IPS DF 6.9 (cell line): Measurements from ENCODE around the gene RPUSD1.
"Not testable (repeated sequence)": the region's sequence is repeated elsewhere in the genome, so short reads cannot be mapped to it uniquely, and the experiment has no call there.

ENCODE experiments used
- DNase-seq: peaks from one replicate; pipeline ENCODE4 v3.0.0-alpha.2; 2013; ENCODE audit warnings: low read depth, low spot score
- H3K27ac ChIP-seq: one replicate; pipeline ENCODE4 v1.5.1; 2013; ENCODE audit warnings: low read length, control low read depth
- H3K27me3 ChIP-seq: 2 replicates; pipeline ENCODE4 v1.6.1; 2013; ENCODE audit warnings: mild to moderate bottlenecking, low read length; ENCODE audit not compliant: control insufficient read depth, insufficient read depth
- H3K36me3 ChIP-seq: 2 replicates; pipeline ENCODE4 v1.6.1; 2013; ENCODE audit warnings: low read length; ENCODE audit not compliant: control insufficient read depth, insufficient read depth
- H3K4me1 ChIP-seq: 2 replicates; pipeline ENCODE4 v1.6.1; 2013; ENCODE audit warnings: low read length; ENCODE audit not compliant: control insufficient read depth, insufficient read depth
- H3K4me3 ChIP-seq: 2 replicates; pipeline ENCODE4 v1.5.1; 2013; ENCODE audit warnings: mild to moderate bottlenecking, low read length
- H3K9me3 ChIP-seq: 2 replicates; pipeline ENCODE4 v1.6.1; 2013; ENCODE audit warnings: low read length, inconsistent platforms; ENCODE audit not compliant: control insufficient read depth, insufficient read depth
- WGBS: extraction: QIAGEN DNeasy Blood & Tissue Kit; methylation state at CpG from one replicate; pipeline ENCODE4 v1.1.7; 2013; ENCODE audit warnings: mixed read lengths, missing lambda C conversion rate; ENCODE audit not compliant: insufficient read length, insufficient coverage; 5-methylcytosine and 5-hydroxymethylcytosine counted together

Gene RPUSD1

GRCh38 chr16:828891-829290 is 40.7 kb upstream of the RPUSD1 start:
- Histone ChIP-seq H3K4me3 (no peak overlapping the region), H3K36me3 (no peaks in the 10 kb centered on the region), H3K9me3 (no peaks in the 10 kb centered on the region), H3K4me1 (no peaks in the 10 kb centered on the region; the same call in 1 of the 2 replicates), H3K27me3 (no peaks in the 10 kb centered on the region), H3K27ac (no peak overlapping the region)
- no peak for DNase-seq
- no CpG with 5 or more reads among the region's 17 CpGs for WGBS

DNA sequence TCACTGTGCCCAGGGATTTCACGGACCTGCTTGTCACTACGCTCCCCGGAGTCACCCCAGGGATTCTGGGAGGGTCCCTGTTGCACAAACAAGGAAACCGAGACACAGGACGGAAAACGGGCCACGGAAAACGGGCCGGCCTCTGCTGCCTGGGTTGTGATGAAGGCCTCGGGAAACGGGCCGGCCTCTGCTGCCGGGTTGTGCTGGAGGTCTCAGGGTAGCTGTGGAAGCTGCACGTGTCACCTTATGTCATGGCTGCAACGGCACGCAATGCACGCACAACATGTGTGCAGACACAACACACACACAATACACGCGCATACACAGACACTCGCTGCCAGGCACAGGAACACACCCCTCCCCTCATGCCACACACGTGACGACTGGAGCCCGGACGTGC is 39.3 kb upstream of the RPUSD1 start:
- H3K4me3 ChIP-seq: no peak overlapping the region
- DNase-seq: no peak
- H3K4me1 ChIP-seq: no peaks in the 10 kb centered on the region; the same call in 1 of the 2 replicates
- WGBS: no CpG with 5 or more reads among the region's 24 CpGs
- H3K9me3 ChIP-seq: no peaks in the 10 kb centered on the region
- H3K27ac ChIP-seq: no peak overlapping the region
- H3K36me3 ChIP-seq: no peaks in the 10 kb centered on the region
- no peaks in the 10 kb centered on the region for H3K27me3 ChIP-seq

- H3K4me1 ChIP-seq: peaks cover 3% of the 10 kb centered on the region
- no peak for DNase-seq
- no CpG with 5 or more reads among the region's 36 CpGs for WGBS
Measured at GRCh38 chr16:825341-826061, 37.3 kb upstream of the RPUSD1 start.

DNA sequence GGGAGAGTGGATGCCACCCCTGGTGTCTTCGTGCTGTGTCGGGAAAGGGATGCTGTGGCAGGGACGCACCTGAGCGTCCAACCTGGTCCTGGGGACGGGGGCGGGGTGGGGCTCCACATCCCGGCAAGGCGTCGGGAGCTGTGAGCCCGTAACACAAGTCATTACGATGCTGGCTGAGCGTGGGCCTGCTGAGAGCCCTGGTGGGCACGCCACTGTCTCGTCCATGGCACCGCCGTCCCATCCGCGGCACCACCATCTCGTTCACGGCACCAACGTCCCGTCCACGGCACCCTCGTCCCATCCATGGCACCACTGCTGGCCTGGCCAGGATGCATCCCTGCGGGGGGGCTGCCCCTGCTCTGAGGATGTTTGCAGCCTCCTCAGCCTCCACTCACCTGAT is 36.4 kb upstream of the RPUSD1 start:
- no peaks in the 10 kb centered on the region for H3K9me3 ChIP-seq
- H3K36me3 ChIP-seq: no peaks in the 10 kb centered on the region
- DNase-seq: no peak
- no peak overlapping the region for H3K27ac ChIP-seq
- no CpG with 5 or more reads among the region's 25 CpGs for WGBS
- peaks cover 3% of the 10 kb centered on the region for H3K4me1 ChIP-seq
- no peaks in the 10 kb centered on the region for H3K27me3 ChIP-seq
- H3K4me3 ChIP-seq: no peak overlapping the region

More at GRCh38 chr16:825341-826061, 37.3 kb upstream of the RPUSD1 start:
- Histone ChIP-seq H3K4me3 (no peak overlapping the region), H3K36me3 (no peaks in the 10 kb centered on the region), H3K27ac (no peak overlapping the region), H3K9me3 (no peaks in the 10 kb centered on the region), H3K27me3 (no peaks in the 10 kb centered on the region)

- Histone ChIP-seq H3K4me3 (no peak overlapping the region), H3K9me3 (no peaks in the 10 kb centered on the region), H3K27me3 (no peaks in the 10 kb centered on the region), H3K4me1 (peaks cover 3% of the 10 kb centered on the region), H3K27ac (no peak overlapping the region), H3K36me3 (no peaks in the 10 kb centered on the region)
- DNase-seq: no peak
- no CpG with 5 or more reads among the region's 22 CpGs for WGBS
Measured at GRCh38 chr16:824194-824593, 36.0 kb upstream of the RPUSD1 start.

DNA sequence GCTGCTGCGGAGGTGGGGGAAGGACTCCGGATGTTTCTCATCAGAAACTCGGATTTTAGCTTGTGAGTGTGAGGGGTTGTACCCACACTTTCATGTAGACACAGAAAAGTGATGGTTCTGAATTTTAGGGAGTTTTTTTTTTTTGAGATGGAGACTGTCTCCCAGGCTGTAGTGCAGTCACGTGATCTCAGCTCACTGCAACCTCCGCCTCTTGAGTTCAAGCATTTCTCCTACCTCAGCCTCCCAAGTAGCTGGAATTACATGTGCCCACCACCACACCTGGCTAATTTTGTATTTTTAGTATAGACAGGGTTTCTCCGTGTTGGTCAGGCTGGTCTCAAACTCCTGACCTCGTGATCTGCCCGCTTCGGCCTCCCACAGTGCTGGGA is 34.7 kb upstream of the RPUSD1 start:
- Histone ChIP-seq H3K9me3 (no peaks in the 10 kb centered on the region), H3K4me3 (no peak overlapping the region), H3K36me3 (no peaks in the 10 kb centered on the region), H3K27ac (no peak overlapping the region), H3K27me3 (no peaks in the 10 kb centered on the region), H3K4me1 (peaks cover 3% of the 10 kb centered on the region)
- no peak for DNase-seq
- no CpG with 5 or more reads among the region's 9 CpGs for WGBS

DNA sequence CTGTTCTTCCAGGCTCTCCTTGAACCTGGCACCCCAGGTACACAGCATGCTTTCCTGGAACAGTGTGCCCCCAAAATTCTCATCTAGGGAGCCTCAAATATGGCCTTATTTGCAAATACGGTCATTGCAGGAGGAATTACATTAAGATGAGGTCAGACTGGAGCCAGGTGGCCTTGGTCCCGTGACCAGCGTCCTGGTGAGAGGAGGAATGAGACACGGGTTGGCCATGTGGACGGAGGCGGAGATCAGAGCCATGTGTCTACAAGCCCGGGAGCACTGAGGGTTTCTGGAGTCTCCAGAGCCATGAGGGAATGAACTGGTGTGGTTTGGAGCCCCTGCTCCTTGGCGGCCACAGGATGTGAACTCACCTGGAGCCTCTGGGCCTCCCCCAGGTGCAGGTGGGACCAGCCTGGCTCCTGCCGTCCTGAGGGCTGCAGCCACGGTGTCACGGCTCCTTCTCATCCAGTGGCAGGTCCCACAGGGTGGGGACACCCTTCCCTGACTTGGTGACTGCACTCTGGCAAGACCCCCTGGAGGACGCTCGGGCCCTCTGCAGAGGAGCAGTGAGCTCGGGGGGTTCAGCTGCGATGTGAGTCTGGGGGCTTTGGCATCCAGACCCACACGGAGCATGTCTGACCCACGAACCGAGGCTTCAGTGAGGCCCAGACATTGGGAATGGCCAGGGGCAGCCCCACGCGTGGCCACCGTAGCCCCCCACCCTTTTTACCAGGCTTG is 34.2 kb upstream of the RPUSD1 start:
- no CpG with 5 or more reads among the region's 21 CpGs for WGBS
- Histone ChIP-seq H3K4me1 (peaks cover 3% of the 10 kb centered on the region), H3K9me3 (no peaks in the 10 kb centered on the region)

DNA sequence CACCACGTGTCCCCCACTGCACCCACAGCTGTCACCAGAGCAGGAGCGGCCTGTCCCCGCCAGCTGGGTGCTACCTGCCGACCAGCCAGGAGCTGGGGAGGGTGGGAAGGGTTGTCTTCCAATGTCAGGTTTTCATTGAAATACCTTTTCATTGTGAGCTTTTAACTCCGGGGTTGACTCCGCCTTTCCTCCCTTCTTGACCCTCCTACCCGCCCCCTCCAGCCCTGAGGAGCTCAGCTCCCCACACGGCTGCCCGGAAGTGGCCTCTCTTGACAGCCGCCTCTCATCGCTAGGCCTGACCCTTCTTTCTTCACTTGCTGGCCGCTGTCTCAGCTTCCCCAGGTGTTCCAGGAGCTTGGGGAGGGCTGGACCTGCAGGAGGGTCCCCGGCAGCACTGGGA is 33.6 kb upstream of the RPUSD1 start:
- Histone ChIP-seq H3K4me3 (no peak overlapping the region), H3K4me1 (peaks cover 3% of the 10 kb centered on the region), H3K9me3 (no peaks in the 10 kb centered on the region), H3K36me3 (no peaks in the 10 kb centered on the region), H3K27ac (no peak overlapping the region), H3K27me3 (no peaks in the 10 kb centered on the region)
- no peak for DNase-seq
- no CpG with 5 or more reads among the region's 13 CpGs for WGBS

More for the DNA sequence above, 34.2 kb upstream of the RPUSD1 start:
- no peak for DNase-seq
- no peaks in the 10 kb centered on the region for H3K36me3 ChIP-seq
- H3K4me3 ChIP-seq: no peak overlapping the region
- no peak overlapping the region for H3K27ac ChIP-seq
- no peaks in the 10 kb centered on the region for H3K27me3 ChIP-seq

DNA sequence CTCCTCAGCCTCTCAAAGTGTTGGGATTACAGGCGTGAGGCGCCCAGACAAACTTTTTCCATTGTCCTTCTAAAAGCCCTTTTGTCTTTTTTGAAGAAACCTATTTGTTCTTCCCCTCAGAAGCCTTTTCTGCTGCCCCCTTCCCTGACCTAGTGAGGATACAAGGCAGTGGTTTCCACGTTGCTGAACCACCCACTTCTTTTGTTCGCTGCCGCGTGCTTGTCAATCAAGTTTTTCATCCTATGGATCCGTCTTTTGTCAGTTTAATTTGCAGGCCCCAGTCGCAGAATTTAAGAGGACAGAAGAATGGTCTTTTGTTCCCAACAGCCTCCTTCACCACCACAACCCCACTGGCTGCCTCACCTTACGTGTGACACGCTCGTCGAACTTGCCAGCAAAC is 32.6 kb upstream of the RPUSD1 start:
- Histone ChIP-seq H3K9me3 (no peaks in the 10 kb centered on the region), H3K27ac (no peak overlapping the region)

GRCh38 chr16:820044-820408 is 31.8 kb upstream of the RPUSD1 start:
- WGBS: no CpG with 5 or more reads among the region's 10 CpGs
- H3K9me3 ChIP-seq, H3K36me3 ChIP-seq, H3K27ac ChIP-seq, H3K27me3 ChIP-seq, DNase-seq, H3K4me3 ChIP-seq, H3K4me1 ChIP-seq: not testable (repeated sequence)

More for the DNA sequence above, 32.6 kb upstream of the RPUSD1 start:
- Histone ChIP-seq H3K4me1 (peaks cover 3% of the 10 kb centered on the region), H3K4me3 (no peak overlapping the region), H3K27me3 (no peaks in the 10 kb centered on the region), H3K36me3 (no peaks in the 10 kb centered on the region)
- no CpG with 5 or more reads among the region's 12 CpGs for WGBS
- no peak for DNase-seq
